Small intestine (tissue), 7 donors: ENCODE data around the gene MBD6. TPM values are rescaled to one million over a fixed set of nuclear protein-coding genes. Genes with fewer than 3 reads are reported as not detected.
"Not testable (repeated sequence)": the region's sequence is repeated elsewhere in the genome, so short reads cannot be mapped to it uniquely, and the experiment has no call there.

Source experiments
- DNase-seq, 2 donors: peaks; one replicate each; pipeline versions ENCODE4 v3.0.0 to v3.0.0-alpha.2; 2013
- FAIRE-seq: peaks from 2 replicates; lab custom pipeline; 2012; peaks lifted over from hg19 to GRCh38; lab: Jason Lieb, UNC
- H3K27ac ChIP-seq, 3 donors: one replicate each; pipeline ENCODE4 v1.5.1; 2013; ENCODE audit warnings: low read length in 2 of 3, mild to moderate bottlenecking in 2 of 3, control low read depth in 1 of 3, inconsistent platforms in 1 of 3, low read depth in 1 of 3, moderate library complexity in 1 of 3
- H3K27me3 ChIP-seq, 3 donors: one replicate each; pipeline ENCODE4 v1.6.1; 2013; ENCODE audit warnings: low read length in 3 of 3, inconsistent platforms in 1 of 3; ENCODE audit not compliant: control insufficient read depth in 3 of 3, insufficient read depth in 3 of 3
- H3K36me3 ChIP-seq, 3 donors: one replicate each; pipeline ENCODE4 v1.6.1; 2013; ENCODE audit warnings: low read length in 3 of 3, inconsistent platforms in 1 of 3, low read depth in 1 of 3, mild to moderate bottlenecking in 1 of 3, moderate library complexity in 1 of 3; ENCODE audit not compliant: control insufficient read depth in 3 of 3, insufficient read depth in 2 of 3
- H3K4me1 ChIP-seq, 3 donors: one replicate each; pipeline ENCODE4 v1.6.1; 2013; ENCODE audit warnings: low read length in 2 of 3, inconsistent platforms in 1 of 3, low read depth in 1 of 3, mild to moderate bottlenecking in 1 of 3, moderate library complexity in 1 of 3; ENCODE audit not compliant: control insufficient read depth in 3 of 3, insufficient read depth in 2 of 3
- H3K4me3 ChIP-seq, 3 donors: one replicate each; pipeline ENCODE4 v1.5.1; 2013; ENCODE audit warnings: low read length in 3 of 3, control low read depth in 1 of 3, inconsistent platforms in 1 of 3, low read depth in 1 of 3, mild to moderate bottlenecking in 1 of 3, moderate library complexity in 1 of 3
- H3K9me3 ChIP-seq, 2 donors: one replicate each; pipeline ENCODE4 v1.6.1; 2013; ENCODE audit warnings: low read depth in 1 of 2, low read length in 1 of 2; ENCODE audit not compliant: control insufficient read depth in 2 of 2, insufficient read depth in 1 of 2
- WGBS, 3 donors: extraction: QIAGEN DNeasy Blood & Tissue Kit; methylation state at CpG; one replicate each; pipeline ENCODE4 v1.1.7; 2013; 5-methylcytosine and 5-hydroxymethylcytosine counted together
- polyA plus RNA-seq, 4 donors: library from polyadenylated mRNA; stranded (reverse) in 3 of 4; unstranded in 1 of 4; fragments of 200-250 nt in 3 of 4; fragments of 120-200 nt in 1 of 4; gene quantifications; one replicate each; pipeline versions ENCODE4 v1.2.1 to v1.2.3, GENCODE V29; 2013
- donor health status: healthy with polysubstance abuse.
- donor health status: control.
- donor health status: control.
- donor health status: Bipolar disorder and iron deficiency.
- donor health status: healthy.

The MBD6 gene
- polyA plus RNA-seq, 4 donors = 20.5 to 72.0 (median 36.5) TPM

DNA sequence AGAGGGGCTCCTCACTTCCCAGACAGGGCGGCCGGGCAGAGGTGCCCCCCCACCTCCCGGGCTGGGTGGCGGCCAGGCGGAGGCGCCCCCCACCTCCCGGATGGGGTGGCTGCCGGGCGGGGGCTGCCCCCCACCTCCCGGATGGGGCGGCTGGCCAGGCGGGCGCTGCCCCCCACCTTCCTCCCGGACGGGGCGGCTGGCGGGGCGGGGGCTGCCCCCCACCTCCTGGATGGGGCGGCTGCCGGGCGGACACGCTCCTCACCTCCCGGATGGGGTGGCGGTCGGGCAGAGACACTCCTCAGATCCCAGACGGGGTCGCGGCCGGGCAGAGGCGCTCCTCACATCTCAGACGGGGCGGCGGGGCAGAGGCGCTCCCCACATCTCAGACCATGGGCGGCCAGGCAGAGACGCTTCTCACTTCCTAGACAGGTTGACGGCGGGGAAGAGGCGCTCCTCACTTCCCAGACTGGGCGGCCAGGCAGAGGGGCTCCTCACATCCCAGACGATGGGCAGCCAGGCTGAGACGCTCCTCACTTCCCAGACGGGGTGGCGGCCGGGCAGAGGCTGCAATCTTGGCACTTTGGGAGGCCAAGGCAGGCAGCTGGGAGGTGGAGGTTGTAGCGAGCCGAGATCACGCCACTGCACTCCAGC, 27.4 kb upstream of the MBD6 start:
- WGBS, 3 donors = 97 to 98% (median 98%) methylated on average over 38 to 45 of the region's 48 CpGs
- not testable (repeated sequence) for H3K4me1 ChIP-seq, H3K4me3 ChIP-seq, DNase-seq, H3K27ac ChIP-seq, H3K9me3 ChIP-seq, FAIRE-seq, H3K27me3 ChIP-seq
- peaks cover 11 to 46% (median 18%) of the 10 kb centered on the region in 3 donors for H3K36me3 ChIP-seq

DNA sequence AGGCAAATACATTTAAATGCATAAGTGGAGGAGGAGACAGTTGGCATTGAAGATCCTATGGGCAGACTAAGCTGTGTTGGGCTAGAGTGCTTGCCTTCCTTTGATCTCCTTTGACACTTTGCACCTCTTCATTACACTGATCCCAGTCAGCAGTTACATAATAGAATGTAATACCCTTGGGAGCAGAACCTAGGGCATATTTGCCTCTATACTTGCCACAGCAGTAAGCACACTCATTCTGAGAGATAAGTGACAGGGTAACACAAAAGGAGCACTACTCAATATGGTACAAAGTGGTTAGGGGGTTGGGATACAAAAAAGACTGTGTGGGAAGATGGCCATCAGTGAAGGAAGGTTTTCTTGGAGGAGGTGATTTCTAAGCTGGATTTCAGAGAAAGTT, 25.8 kb upstream of the MBD6 start:
- Histone ChIP-seq H3K4me1 (no peaks in the 10 kb centered on the region), H3K4me3 (no peak overlapping the region), H3K27me3 (no peaks in the 10 kb centered on the region), H3K36me3 (peaks cover 16 to 47% (median 17%) of the 10 kb centered on the region in 3 donors), H3K27ac (no peak overlapping the region), H3K9me3 (no peaks in the 10 kb centered on the region)
- DNase-seq (no peak), FAIRE-seq (no peak)

DNA sequence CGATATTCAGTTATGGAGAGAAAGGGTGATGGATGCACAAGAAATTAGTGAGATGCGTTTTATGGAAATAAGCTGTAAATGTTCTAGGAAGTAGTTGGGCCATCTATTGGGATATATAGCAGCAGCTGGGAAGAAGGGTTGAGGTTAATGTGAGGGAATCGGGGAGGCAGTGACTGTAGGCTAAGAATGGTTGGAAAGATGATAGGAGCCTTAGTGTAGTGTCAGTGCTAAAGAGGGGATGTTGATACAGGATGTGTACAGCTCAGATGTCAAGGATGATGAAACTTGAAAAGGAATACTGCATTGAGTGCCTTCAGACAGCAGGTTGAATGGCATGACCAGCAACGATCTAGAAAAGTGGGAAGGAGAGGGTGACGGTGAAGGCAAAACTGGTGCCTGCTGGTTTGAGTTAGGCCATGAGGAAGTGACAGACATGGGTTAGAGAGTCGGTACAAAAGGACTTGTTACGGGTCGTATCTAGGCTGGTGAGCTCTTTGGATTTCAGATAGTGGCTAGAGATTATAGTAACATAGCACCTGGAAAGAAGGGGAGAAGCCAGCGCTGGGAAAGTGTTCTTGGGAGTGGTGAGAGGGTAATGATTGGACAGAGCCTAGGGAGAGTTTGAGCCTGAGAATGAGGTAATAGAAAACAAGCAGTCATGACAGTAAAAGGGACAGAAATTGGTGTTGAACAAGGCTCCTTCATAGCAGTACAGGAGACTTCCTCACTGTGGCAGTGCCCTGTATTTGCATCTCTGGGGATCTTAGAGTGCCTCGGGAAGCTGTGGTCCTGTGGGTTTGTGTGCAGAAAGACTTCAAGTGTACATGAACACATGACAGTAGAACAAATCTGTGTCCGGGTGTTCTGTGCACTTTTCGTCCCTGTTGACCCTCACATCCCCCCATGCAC, 25.1 kb upstream of the MBD6 start:
- Histone ChIP-seq H3K4me1 (no peaks in the 10 kb centered on the region), H3K27ac (no peak overlapping the region), H3K9me3 (no peaks in the 10 kb centered on the region), H3K4me3 (no peak overlapping the region), H3K36me3 (peaks cover 17 to 48% (median 19%) of the 10 kb centered on the region in 3 donors), H3K27me3 (no peaks in the 10 kb centered on the region)
- DNase-seq (no peak), FAIRE-seq (no peak)
- WGBS, 3 donors = 92 to 95% (median 92%) methylated on average over 12 of the region's 12 CpGs

DNA sequence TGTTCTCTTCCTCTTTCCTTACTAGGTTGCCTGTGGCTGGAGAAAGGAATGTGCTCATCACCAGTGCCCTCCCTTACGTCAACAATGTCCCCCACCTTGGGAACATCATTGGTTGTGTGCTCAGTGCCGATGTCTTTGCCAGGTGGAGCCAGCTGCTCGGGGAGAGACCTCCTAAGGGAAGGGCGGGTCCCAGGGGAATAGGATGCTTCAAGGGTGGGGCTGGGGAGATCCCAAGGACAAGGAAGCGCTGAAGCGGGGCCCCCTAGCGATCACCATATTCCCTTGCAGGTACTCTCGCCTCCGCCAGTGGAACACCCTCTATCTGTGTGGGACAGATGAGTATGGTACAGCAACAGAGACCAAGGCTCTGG, 24.5 kb upstream of the MBD6 start:
- H3K27me3 ChIP-seq = no peaks in the 10 kb centered on the region
- FAIRE-seq (no peak), DNase-seq (no peak)
- H3K36me3 ChIP-seq = peaks cover 17 to 50% (median 19%) of the 10 kb centered on the region in 3 donors
- no peak overlapping the region for H3K27ac ChIP-seq
- H3K4me3 ChIP-seq = no peak overlapping the region
- 87 to 92% (median 92%) methylated on average over 9 of the region's 9 CpGs for WGBS, 3 donors
- no peaks in the 10 kb centered on the region for H3K4me1 ChIP-seq
- H3K9me3 ChIP-seq = no peaks in the 10 kb centered on the region

DNA sequence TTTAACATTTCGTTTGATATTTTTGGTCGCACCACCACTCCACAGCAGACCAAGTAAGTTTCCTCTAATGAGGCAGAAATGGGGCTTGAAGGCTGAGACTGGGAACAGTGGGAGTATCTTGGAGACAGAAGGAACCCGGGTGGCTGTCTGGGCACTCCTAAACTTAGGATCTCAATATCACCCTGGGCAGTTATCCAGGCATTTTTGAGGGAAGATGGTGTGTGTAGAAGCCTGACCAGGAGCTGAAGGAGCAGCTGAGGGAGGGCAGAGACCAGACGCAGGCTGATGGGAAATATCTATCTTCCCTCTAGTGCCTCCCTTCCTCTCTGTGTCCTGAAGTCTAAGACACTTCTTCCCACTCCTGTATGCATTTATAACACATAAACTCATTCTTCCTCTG, 24.1 kb upstream of the MBD6 start:
- no peaks in the 10 kb centered on the region for H3K27me3 ChIP-seq
- H3K36me3 ChIP-seq = peaks cover 17 to 54% (median 19%) of the 10 kb centered on the region in 3 donors
- no peak overlapping the region for H3K27ac ChIP-seq
- DNase-seq = no peak
- no peaks in the 10 kb centered on the region for H3K9me3 ChIP-seq
- no peaks in the 10 kb centered on the region for H3K4me1 ChIP-seq
- no peak overlapping the region for H3K4me3 ChIP-seq
- no peak for FAIRE-seq
- WGBS, 3 donors = 93 to 100% (median 98%) methylated on average over 4 of the region's 4 CpGs

DNA sequence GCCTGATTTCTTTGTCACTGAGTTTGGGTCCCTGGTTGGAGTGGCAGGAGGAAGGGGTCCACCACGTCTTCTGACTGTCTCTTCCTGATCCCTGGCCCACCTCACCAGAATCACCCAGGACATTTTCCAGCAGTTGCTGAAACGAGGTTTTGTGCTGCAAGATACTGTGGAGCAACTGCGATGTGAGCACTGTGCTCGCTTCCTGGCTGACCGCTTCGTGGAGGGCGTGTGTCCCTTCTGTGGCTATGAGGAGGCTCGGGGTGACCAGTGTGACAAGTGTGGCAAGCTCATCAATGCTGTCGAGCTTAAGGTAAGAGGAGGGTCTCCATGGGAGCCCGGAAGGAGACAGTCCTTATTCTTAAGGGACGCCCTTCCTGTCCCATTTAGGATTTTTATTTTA, 22.4 kb upstream of the MBD6 start:
- H3K36me3 ChIP-seq = peaks cover 20 to 63% (median 31%) of the 10 kb centered on the region in 3 donors
- no peak for FAIRE-seq
- DNase-seq = no peak
- WGBS, 3 donors = 95 to 97% (median 95%) methylated on average over 11 of the region's 11 CpGs
- H3K27ac ChIP-seq = no peak overlapping the region
- H3K4me1 ChIP-seq = no peaks in the 10 kb centered on the region
- no peaks in the 10 kb centered on the region for H3K9me3 ChIP-seq
- no peaks in the 10 kb centered on the region for H3K27me3 ChIP-seq
- H3K4me3 ChIP-seq = no peak overlapping the region

DNA sequence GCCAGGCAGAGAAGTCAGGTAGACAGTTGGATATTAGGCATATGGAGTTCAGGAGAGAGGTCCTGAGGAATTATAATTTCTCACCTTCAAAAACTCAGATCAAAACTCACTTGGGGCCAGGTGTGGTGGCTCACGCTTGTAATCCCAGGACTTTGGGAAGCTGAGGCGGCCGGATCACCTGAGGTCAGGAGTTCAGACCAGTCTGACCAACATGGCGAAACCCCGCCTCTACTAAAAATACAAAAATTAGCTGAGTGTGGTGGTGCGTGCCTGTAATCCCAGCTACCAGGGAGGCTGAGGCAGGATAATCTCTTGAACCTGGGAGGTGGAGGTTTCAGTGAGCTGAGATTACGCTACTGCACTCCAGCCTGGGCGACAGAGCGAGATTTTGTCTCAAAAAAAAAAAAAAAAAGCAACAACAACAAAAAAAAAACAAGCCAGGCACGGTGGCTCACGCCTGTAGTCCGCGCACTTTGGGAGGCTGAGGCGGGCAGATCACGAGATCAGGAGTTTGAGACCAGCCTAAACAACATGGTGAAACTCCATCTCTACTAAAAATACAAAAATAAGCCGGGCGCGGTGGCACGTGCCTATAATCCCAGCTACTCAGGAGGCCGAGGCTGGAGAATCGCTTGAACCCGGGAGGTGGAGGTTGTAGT, 20.2 kb upstream of the MBD6 start:
- not testable (repeated sequence) for DNase-seq, FAIRE-seq, H3K9me3 ChIP-seq, H3K4me3 ChIP-seq, H3K4me1 ChIP-seq, H3K27me3 ChIP-seq, H3K27ac ChIP-seq
- WGBS, 3 donors = 97 to 98% (median 97%) methylated on average over 16 to 22 of the region's 22 CpGs
- H3K36me3 ChIP-seq = peaks cover 18 to 66% (median 38%) of the 10 kb centered on the region in 3 donors

DNA sequence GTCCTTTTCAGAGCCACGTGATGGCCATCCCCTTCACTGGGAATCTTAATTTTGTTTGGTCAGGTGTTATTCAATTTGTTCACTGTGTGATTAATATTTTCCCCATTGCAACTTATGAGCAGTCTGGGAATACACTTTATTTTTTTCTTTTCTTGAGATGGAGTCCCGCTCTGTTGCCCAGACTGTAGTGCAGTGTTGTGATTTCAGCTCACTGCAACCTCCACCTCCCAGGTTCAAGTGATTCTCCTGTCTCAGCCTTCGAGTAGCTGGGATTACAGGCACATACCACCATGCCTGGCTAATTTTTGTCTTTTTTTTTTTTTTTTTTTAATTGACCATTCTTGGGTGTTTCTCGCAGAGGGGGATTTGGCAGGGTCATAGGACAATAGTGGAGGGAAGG, 16.1 kb upstream of the MBD6 start:
- H3K4me3 ChIP-seq, DNase-seq, FAIRE-seq, H3K27ac ChIP-seq, H3K27me3 ChIP-seq, H3K4me1 ChIP-seq, H3K9me3 ChIP-seq: not testable (repeated sequence)
- peaks cover 10 to 64% (median 21%) of the 10 kb centered on the region in 3 donors for H3K36me3 ChIP-seq
- 92 to 94% (median 92%) methylated on average over 4 of the region's 4 CpGs for WGBS, 3 donors
